Panc1 (cell line): ENCODE results near the gene CATSPERZ.

Experiments used
- CTCF ChIP-seq: fragments of 450-650 bp; IDR thresholded peaks from 2 replicates; pipeline ENCODE4 v1.5.1; 2017; ENCODE audit warnings: mild to moderate bottlenecking
- SIN3A ChIP-seq: IDR thresholded peaks from 2 replicates; pipeline ENCODE4 v1.6.1; 2012; ENCODE audit warnings: low read depth, mild to moderate bottlenecking, low read length, moderate library complexity, borderline replicate concordance; ENCODE audit not compliant: insufficient read depth
- TCF7L2 ChIP-seq: IDR thresholded peaks from 2 replicates; pipeline ENCODE4 v1.6.1; 2011; ENCODE audit warnings: mild to moderate bottlenecking, low read depth, low read length, inconsistent platforms

- no peak for TF ChIP-seq CTCF
- peak; percentile 82; the same call in 1 of the 2 replicates for TF ChIP-seq SIN3A
- TF ChIP-seq TCF7L2 = no peak; the same call in 1 of the 2 replicates
Measured at GRCh38 chr11:64284962-64285884, 14.9 kb upstream of the CATSPERZ start, which contains the start of gene GPR137.
